ENCODE measurements around the gene TMC1.
"Not testable (repeated sequence)": the region's sequence is repeated elsewhere in the genome, so short reads cannot be mapped to it uniquely, and the experiment has no call there.

The TMC1 gene

GRCh38 chr9:72827950-72828731 is 306.7 kb downstream of the TMC1 start:
- no peak for DNase-seq

GRCh38 chr9:72834994-72835393 is 313.6 kb downstream of the TMC1 start:
- no peak for DNase-seq

GRCh38 chr9:72836790-72837189 is 315.4 kb downstream of the TMC1 start:
- DNase-seq, result no peak

GRCh38 chr9:72839085-72839484 is 317.7 kb downstream of the TMC1 start:
- DNase-seq, result no peak

- DNase-seq, result no peak
Measured at GRCh38 chr9:72843520-72844439, 322.4 kb downstream of the TMC1 start.

GRCh38 chr9:72844440-72844768 is 323.0 kb downstream of the TMC1 start:
- DNase-seq, result no peak

GRCh38 chr9:72845052-72845451 is 323.6 kb downstream of the TMC1 start:
- DNase-seq, result not testable (repeated sequence)

- not testable (repeated sequence) for DNase-seq
Measured at GRCh38 chr9:72850209-72850608, 328.8 kb downstream of the TMC1 start.

GRCh38 chr9:72855321-72855720 is 333.9 kb downstream of the TMC1 start:
- no peak for DNase-seq

GRCh38 chr9:72855890-72856523 is 334.6 kb downstream of the TMC1 start:
- DNase-seq, result no peak

GRCh38 chr9:72856972-72857623 is 335.7 kb downstream of the TMC1 start:
- DNase-seq, result no peak

GRCh38 chr9:72857624-72857996 is 336.2 kb downstream of the TMC1 start:
- DNase-seq, result no peak

- no peak for DNase-seq
Measured at GRCh38 chr9:72858089-72858912, 336.9 kb downstream of the TMC1 start.

GRCh38 chr9:72862788-72863187 is 341.4 kb downstream of the TMC1 start:
- not testable (repeated sequence) for DNase-seq

- no peak for DNase-seq
Measured at GRCh38 chr9:72863456-72864094, 342.2 kb downstream of the TMC1 start.

GRCh38 chr9:72864327-72864726 is 342.9 kb downstream of the TMC1 start:
- DNase-seq, result no peak

GRCh38 chr9:72871685-72872084 is 350.3 kb downstream of the TMC1 start:
- DNase-seq, result no peak

- no peak for DNase-seq
Measured at GRCh38 chr9:72872718-72873117, 351.3 kb downstream of the TMC1 start.

- DNase-seq, result no peak
Measured at GRCh38 chr9:72873456-72873855, 352.0 kb downstream of the TMC1 start.

GRCh38 chr9:72874344-72874743 is 352.9 kb downstream of the TMC1 start:
- no peak for DNase-seq

GRCh38 chr9:72875221-72875620 is 353.8 kb downstream of the TMC1 start:
- no peak for DNase-seq

- no peak for DNase-seq
Measured at GRCh38 chr9:72880821-72881220, 359.4 kb downstream of the TMC1 start.
